Smooth muscle cell (in vitro differentiated cells): ENCODE data around the gene P2RY6. TPM values are rescaled to one million over a fixed set of nuclear protein-coding genes. Genes with fewer than 3 reads are reported as not detected.

ENCODE experiments used
- DNase-seq: peaks from one replicate; lab custom pipeline; 2025; ENCODE audit not compliant: unreplicated experiment; lab: John Stamatoyannopoulos, UW
- H2AFZ ChIP-seq: fragments of 200-600 bp; sonication (generic); 2 replicates; pipeline ENCODE4 v1.6.0; 2016; ENCODE audit warnings: antibody characterized with exemption, low read depth, mild to moderate bottlenecking
- H3F3A ChIP-seq: fragments of 200-600 bp; sonication (generic); 2 replicates; pipeline ENCODE4 v1.6.0; 2017; ENCODE audit warnings: antibody characterized with exemption, low read depth
- H3K27ac ChIP-seq: fragments of 200-600 bp; sonication (generic); 2 replicates; pipeline ENCODE4 v1.5.1; 2016; ENCODE audit warnings: low read depth, mild to moderate bottlenecking
- H3K27me3 ChIP-seq: fragments of 200-600 bp; sonication (generic); 2 replicates; pipeline ENCODE4 v1.6.1; 2016; ENCODE audit warnings: low read depth, mild to moderate bottlenecking
- H3K36me3 ChIP-seq: fragments of 200-600 bp; sonication (generic); 2 replicates; pipeline ENCODE4 v1.5.1; 2016; ENCODE audit warnings: low read depth
- H3K4me1 ChIP-seq: fragments of 200-600 bp; sonication (generic); 2 replicates; pipeline ENCODE4 v1.5.1; 2016; ENCODE audit warnings: low read depth
- H3K4me2 ChIP-seq: fragments of 200-600 bp; sonication (generic); 2 replicates; pipeline ENCODE4 v1.6.0; 2016; ENCODE audit warnings: mild to moderate bottlenecking
- H3K4me3 ChIP-seq: fragments of 200-600 bp; sonication (generic); 2 replicates; pipeline ENCODE4 v1.5.1; 2016; ENCODE audit warnings: mild to moderate bottlenecking
- H3K79me2 ChIP-seq: fragments of 200-600 bp; sonication (generic); 2 replicates; pipeline ENCODE4 v1.6.0; 2016; ENCODE audit warnings: low read depth, mild to moderate bottlenecking
- H3K9ac ChIP-seq: fragments of 200-600 bp; sonication (generic); 2 replicates; pipeline ENCODE4 v1.6.0; 2016; ENCODE audit warnings: low read depth
- H3K9me3 ChIP-seq: fragments of 200-600 bp; sonication (generic); replicated peaks from 2 replicates; pipeline ENCODE4 v1.5.1; 2016; ENCODE audit warnings: low read depth
- H4K20me1 ChIP-seq: fragments of 200-600 bp; sonication (generic); 2 replicates; pipeline ENCODE4 v1.6.0; 2016; ENCODE audit warnings: low read depth
- CTCF ChIP-seq: fragments of 200-600 bp; sonication (generic); IDR thresholded peaks from 2 replicates; pipeline ENCODE4 v1.5.1; 2017; ENCODE audit warnings: borderline replicate concordance, mild to moderate bottlenecking, antibody characterized with exemption; ENCODE audit not compliant: insufficient read depth, poor library complexity, severe bottlenecking
- WGBS: methylation state at CpG from one replicate; pipeline ENCODE4 v1.1.7; 2016; ENCODE audit warnings: low lambda C conversion rate; 5-methylcytosine and 5-hydroxymethylcytosine counted together
- polyA plus RNA-seq: library from polyadenylated mRNA; unstranded; fragments of >200 nt; fragmentation: Nextera tagmentation; extraction: Ambion mirVana; gene quantifications from 2 replicates; pipeline ENCODE4 v1.2.1, GENCODE V29; 2016
- total RNA-seq: library from RNA; depleted of rRNA; stranded (reverse); fragments of >200 nt; gene quantifications from 2 replicates; pipeline ENCODE4 v1.2.3, GENCODE V29; 2014

Gene P2RY6
- total and polyA plus RNA-seq, 2 experiments from 2014 or later: 3.7 to 13.8 TPM

GRCh38 chr11:73291196-73291595 is 19.1 kb downstream of the P2RY6 start:
- WGBS: 58% methylated on average over 3 of the region's 3 CpGs
- no peak overlapping the region for H2AFZ ChIP-seq
- H3K4me3 ChIP-seq: no peak overlapping the region
- H3K9ac ChIP-seq: no peak overlapping the region
- no peaks in the 10 kb centered on the region for H3K79me2 ChIP-seq
- no peaks in the 10 kb centered on the region for H4K20me1 ChIP-seq
- H3K9me3 ChIP-seq: no peaks in the 10 kb centered on the region
- no peaks in the 10 kb centered on the region for H3K36me3 ChIP-seq
- no peak for TF ChIP-seq CTCF
- H3K27ac ChIP-seq: no peak overlapping the region
- no peak for DNase-seq
- H3F3A ChIP-seq: peaks cover 2% of the 10 kb centered on the region
- H3K4me1 ChIP-seq: peaks cover 15% of the 10 kb centered on the region
- H3K4me2 ChIP-seq: no peak overlapping the region
- no peaks in the 10 kb centered on the region for H3K27me3 ChIP-seq

DNA sequence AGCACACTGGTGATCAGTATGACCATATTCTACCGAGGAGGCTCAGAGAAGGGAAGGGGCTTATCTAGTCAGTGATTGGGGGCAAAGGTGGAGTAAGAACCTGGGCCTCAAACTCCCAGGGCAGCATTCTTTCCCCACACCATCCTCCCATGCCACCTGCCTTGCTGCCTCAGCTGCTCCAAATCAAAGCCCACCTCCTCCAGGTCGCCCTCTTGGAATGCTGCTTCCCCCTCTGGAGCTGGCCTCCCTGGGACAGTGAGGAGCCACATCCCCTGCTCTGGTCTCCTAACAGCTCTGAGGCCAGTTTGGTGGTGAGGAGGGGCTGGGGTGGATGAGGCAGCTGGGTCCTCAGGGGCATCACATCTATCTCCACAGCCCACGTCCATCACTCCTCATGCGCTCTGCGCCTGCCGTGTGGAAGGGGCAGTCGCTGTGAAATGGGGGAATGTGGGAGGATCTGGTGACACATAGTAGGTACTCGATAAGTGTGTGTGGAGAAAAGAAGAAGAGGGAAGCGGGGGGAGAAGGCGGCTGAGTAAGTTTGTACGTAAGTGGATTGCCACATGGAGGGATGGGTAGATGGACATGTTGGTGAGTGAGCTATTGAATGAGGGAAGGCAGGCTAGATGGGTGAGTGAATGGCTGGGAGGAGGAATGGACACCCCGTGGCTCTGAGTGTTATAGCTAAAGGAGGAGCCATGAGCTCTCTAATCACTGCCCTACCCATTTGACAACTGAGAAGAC is 19.8 kb downstream of the P2RY6 start:
- peaks cover 15% of the 10 kb centered on the region for H3K4me1 ChIP-seq
- no peak for TF ChIP-seq CTCF
- no peak for DNase-seq
- 83% methylated on average over 12 of the region's 12 CpGs for WGBS
- no peak overlapping the region for H3K9ac ChIP-seq
- H4K20me1 ChIP-seq: no peaks in the 10 kb centered on the region
- no peak overlapping the region for H3K27ac ChIP-seq
- H3K27me3 ChIP-seq: no peaks in the 10 kb centered on the region
- H3K4me2 ChIP-seq: no peak overlapping the region
- H3K9me3 ChIP-seq: no peaks in the 10 kb centered on the region
- no peaks in the 10 kb centered on the region for H3K36me3 ChIP-seq
- no peaks in the 10 kb centered on the region for H3K79me2 ChIP-seq
- no peak overlapping the region for H2AFZ ChIP-seq
- H3F3A ChIP-seq: peaks cover 2% of the 10 kb centered on the region
- H3K4me3 ChIP-seq: no peak overlapping the region

DNA sequence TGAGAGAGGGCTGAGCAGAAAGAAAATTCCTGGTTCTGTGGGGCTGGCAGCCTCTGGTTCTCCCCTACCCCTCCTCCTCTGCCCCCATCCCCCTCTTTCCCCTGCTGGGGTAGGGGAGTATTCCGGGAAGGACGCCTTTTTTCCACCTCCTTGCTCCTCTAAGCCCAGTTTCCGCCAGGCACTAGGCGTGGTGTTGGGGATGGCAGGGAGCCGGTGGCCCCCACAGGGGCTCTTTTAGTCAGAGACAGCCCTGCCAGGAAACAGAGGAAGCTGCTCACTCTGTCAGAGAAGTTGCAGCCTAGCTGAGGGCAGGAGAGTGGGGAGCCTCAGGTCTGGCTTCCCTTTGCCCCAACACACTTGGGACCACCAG is 20.4 kb downstream of the P2RY6 start:
- Histone ChIP-seq H4K20me1 (no peaks in the 10 kb centered on the region), H3K9me3 (no peaks in the 10 kb centered on the region), H3K36me3 (no peaks in the 10 kb centered on the region), H3K9ac (no peak overlapping the region), H3K27me3 (no peaks in the 10 kb centered on the region), H3K4me3 (no peak overlapping the region), H3K27ac (no peak overlapping the region), H3K4me1 (peaks cover 15% of the 10 kb centered on the region), H2AFZ (no peak overlapping the region), H3F3A (peaks cover 2% of the 10 kb centered on the region), H3K79me2 (no peaks in the 10 kb centered on the region), H3K4me2 (no peak overlapping the region)
- no peak for TF ChIP-seq CTCF
- DNase-seq: no peak
- WGBS: 26% methylated on average over 5 of the region's 5 CpGs
